DND-41 (cell line): ENCODE results near the gene CHRNB4.

ENCODE experiments used
- ATAC-seq: fragments of 200-7000 bp; cut with Tn5 transposase; 3 replicates; pipeline ENCODE4 v1.9.1; 2021; ENCODE audit warnings: low read depth; ENCODE audit not compliant: insufficient read depth
- DNase-seq: peaks from one replicate; pipeline ENCODE4 v3.0.0-alpha.2; 2020
- H2AFZ ChIP-seq: 2 replicates; pipeline ENCODE4 v1.6.0; 2012; ENCODE audit warnings: low read depth, low read length
- H3K27ac ChIP-seq: 2 replicates; pipeline ENCODE4 v1.5.1; 2012; ENCODE audit warnings: low read length, inconsistent platforms
- H3K27me3 ChIP-seq: fragments of 200-600 bp; sonication (generic); 2 replicates; pipeline ENCODE4 v1.6.0; 2012; ENCODE audit warnings: low read length, mild to moderate bottlenecking, inconsistent platforms; ENCODE audit not compliant: insufficient read depth, poor library complexity
- H3K36me3 ChIP-seq: 2 replicates; pipeline ENCODE4 v1.5.1; 2012; ENCODE audit warnings: low read length, inconsistent platforms; ENCODE audit not compliant: insufficient read depth
- H3K4me1 ChIP-seq: 2 replicates; pipeline ENCODE4 v1.5.1; 2012; ENCODE audit warnings: mild to moderate bottlenecking, low read length; ENCODE audit not compliant: insufficient read depth
- H3K4me2 ChIP-seq: 2 replicates; pipeline ENCODE4 v1.6.0; 2012; ENCODE audit warnings: mild to moderate bottlenecking, moderate library complexity, low read length, inconsistent platforms; ENCODE audit not compliant: insufficient read depth
- H3K4me3 ChIP-seq, 2 experiments: fragments of 200-600 bp in 1 of 2; shearing (Covaris generic) in 1 of 2; 2 replicates each; pipeline ENCODE4 v1.5.1; 2012 to 2016; ENCODE audit warnings: inconsistent platforms in 2 of 2, low read length in 2 of 2, mild to moderate bottlenecking in 2 of 2, low read depth in 1 of 2, moderate library complexity in 1 of 2
- H3K79me2 ChIP-seq: 2 replicates; pipeline ENCODE4 v1.6.0; 2012; ENCODE audit warnings: low read length, inconsistent platforms; ENCODE audit not compliant: insufficient read depth
- H3K9ac ChIP-seq: 2 replicates; pipeline ENCODE4 v1.6.0; 2012; ENCODE audit warnings: low read depth, mild to moderate bottlenecking, inconsistent platforms, low read length, moderate library complexity
- H3K9me3 ChIP-seq: 2 replicates; pipeline ENCODE4 v1.5.1; 2012; ENCODE audit warnings: low read length, moderate library complexity, mild to moderate bottlenecking, inconsistent platforms; ENCODE audit not compliant: insufficient read depth, severe bottlenecking
- H4K20me1 ChIP-seq: 2 replicates; pipeline ENCODE4 v1.6.0; 2012; ENCODE audit warnings: low read length; ENCODE audit not compliant: insufficient read depth
- CTCF ChIP-seq: IDR thresholded peaks from 2 replicates; pipeline ENCODE4 v1.5.1; 2012; ENCODE audit warnings: borderline replicate concordance, low read length, moderate library complexity, mild to moderate bottlenecking; ENCODE audit not compliant: poor library complexity, severe bottlenecking; ENCODE audit errors: extremely low read depth
- EZH2 ChIP-seq: IDR thresholded peaks from 3 replicates; pipeline ENCODE4 v1.6.1; 2012; ENCODE audit warnings: borderline replicate concordance, low read depth, mild to moderate bottlenecking, moderate library complexity, low read length, inconsistent platforms; ENCODE audit not compliant: severe bottlenecking

The CHRNB4 gene

DNA sequence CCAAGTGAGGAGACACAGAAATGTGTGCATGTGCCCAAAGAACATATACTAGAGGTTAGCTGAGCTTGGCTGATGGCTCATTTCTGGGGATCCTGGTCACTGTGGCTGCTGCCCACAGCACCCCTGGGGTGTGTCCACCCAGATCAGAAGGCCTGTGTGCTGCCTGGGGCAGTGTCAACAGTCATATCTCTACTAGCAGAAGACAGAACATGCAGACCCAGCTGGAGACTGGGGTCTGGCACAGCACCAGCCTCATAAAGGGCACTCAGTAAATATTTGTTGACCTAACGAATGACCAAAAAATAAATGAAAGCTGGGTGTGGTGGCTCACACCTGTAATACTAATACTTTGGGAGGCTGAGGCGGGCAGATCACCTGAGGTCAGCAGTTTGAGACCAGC is 36.6 kb downstream of the CHRNB4 start:
- ATAC-seq (no peak), DNase-seq (no peak)
- Histone ChIP-seq H3K79me2 (no peaks in the 10 kb centered on the region), H3K27ac (no peak overlapping the region), H3K9me3 (no peaks in the 10 kb centered on the region), H4K20me1 (no peaks in the 10 kb centered on the region), H2AFZ (no peak overlapping the region), H3K4me3 (no peak overlapping the region), H3K36me3 (no peaks in the 10 kb centered on the region), H3K4me1 (no peaks in the 10 kb centered on the region), H3K4me2 (no peak overlapping the region), H3K9ac (no peak overlapping the region), H3K27me3 (no peaks in the 10 kb centered on the region)
- TF ChIP-seq EZH2 (no peak), CTCF (no peak)

GRCh38 chr15:78603467-78603866 is 37.5 kb downstream of the CHRNB4 start:
- Histone ChIP-seq H3K4me1 (no peaks in the 10 kb centered on the region), H4K20me1 (no peaks in the 10 kb centered on the region), H3K4me3 (no peak overlapping the region), H3K27ac (no peak overlapping the region), H3K36me3 (no peaks in the 10 kb centered on the region), H3K9ac (no peak overlapping the region), H2AFZ (no peak overlapping the region), H3K4me2 (no peak overlapping the region), H3K79me2 (no peaks in the 10 kb centered on the region), H3K27me3 (no peaks in the 10 kb centered on the region), H3K9me3 (no peaks in the 10 kb centered on the region)
- DNase-seq (no peak), ATAC-seq (no peak)
- TF ChIP-seq CTCF (no peak), EZH2 (no peak)

DNA sequence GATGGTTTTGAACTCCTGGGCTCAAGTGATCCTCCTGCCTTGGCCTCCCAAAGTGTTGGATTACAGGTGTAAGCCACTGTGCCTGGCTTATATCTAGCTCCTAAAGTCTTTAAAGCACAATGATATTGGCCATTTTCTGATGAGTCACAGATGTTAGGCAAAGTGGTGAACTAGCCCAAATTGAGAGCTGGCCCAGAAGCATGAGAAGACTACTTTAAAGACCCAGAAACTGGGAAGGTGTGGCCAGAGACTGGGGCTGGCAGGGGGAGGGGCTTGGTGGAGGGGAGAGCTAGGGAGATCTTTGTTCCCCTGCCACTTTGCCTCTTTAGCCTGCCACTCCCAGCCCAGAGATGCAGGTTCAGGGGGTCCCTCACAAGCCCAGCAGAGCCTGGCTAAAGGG is 41.8 kb downstream of the CHRNB4 start:
- Histone ChIP-seq H3K9ac (no peak overlapping the region), H4K20me1 (no peaks in the 10 kb centered on the region), H3K4me1 (no peaks in the 10 kb centered on the region), H3K79me2 (no peaks in the 10 kb centered on the region), H3K36me3 (no peaks in the 10 kb centered on the region), H2AFZ (no peak overlapping the region), H3K27ac (no peak overlapping the region), H3K27me3 (no peaks in the 10 kb centered on the region), H3K4me3 (no peak overlapping the region), H3K9me3 (no peaks in the 10 kb centered on the region), H3K4me2 (no peak overlapping the region)
- DNase-seq: no peak
- no peak for TF ChIP-seq CTCF
- no peak for TF ChIP-seq EZH2
- ATAC-seq: no peak

GRCh38 chr15:78598348-78598747 is 42.7 kb downstream of the CHRNB4 start:
- Histone ChIP-seq H3K9ac (no peak overlapping the region), H3K9me3 (no peaks in the 10 kb centered on the region), H3K4me2 (no peak overlapping the region), H3K4me1 (no peaks in the 10 kb centered on the region), H3K4me3 (no peak overlapping the region), H3K36me3 (no peaks in the 10 kb centered on the region), H2AFZ (no peak overlapping the region), H3K27me3 (no peaks in the 10 kb centered on the region), H4K20me1 (no peaks in the 10 kb centered on the region), H3K79me2 (no peaks in the 10 kb centered on the region), H3K27ac (no peak overlapping the region)
- DNase-seq (no peak), ATAC-seq (no peak)
- TF ChIP-seq EZH2: no peak
- no peak for TF ChIP-seq CTCF
